Neural crest cell (in vitro differentiated cells): ENCODE measurements around the gene BRWD1. TPM values are rescaled to one million over a fixed set of nuclear protein-coding genes. Genes with fewer than 3 reads are reported as not detected.

Source experiments
- DNase-seq: peaks from one replicate; pipeline ENCODE4 v3.0.0; 2021; ENCODE audit warnings: low read depth, mixed read lengths, low spot score
- H3K27ac Mint-ChIP-seq: one replicate; pipeline ENCODE4 v1.8.0; 2021; ENCODE audit warnings: mild to moderate bottlenecking, mixed read lengths; ENCODE audit not compliant: unreplicated experiment
- H3K27me3 Mint-ChIP-seq: 2 replicates; pipeline ENCODE4 v1.8.0; 2021; ENCODE audit warnings: low read depth, mild to moderate bottlenecking, mixed read lengths
- H3K36me3 Mint-ChIP-seq: 2 replicates; pipeline ENCODE4 v1.8.0; 2021; ENCODE audit warnings: low read depth, mild to moderate bottlenecking, mixed read lengths
- H3K4me1 Mint-ChIP-seq: 2 replicates; pipeline ENCODE4 v1.8.0; 2021; ENCODE audit warnings: mixed read lengths
- H3K4me3 Mint-ChIP-seq: one replicate; pipeline ENCODE4 v1.8.0; 2021; ENCODE audit warnings: mild to moderate bottlenecking, mixed read lengths
- H3K9me3 Mint-ChIP-seq: 2 replicates; pipeline ENCODE4 v1.8.0; 2021; ENCODE audit warnings: mixed read lengths
- total RNA-seq: library from RNA; stranded (reverse); gene quantifications from 2 replicates; pipeline ENCODE4 v1.2.1, GENCODE V29; 2021
- TF ChIP-seq, protein P1 (sequence below): fragments of 200-600 bp; sonication (generic); conservative IDR thresholded peaks from 2 replicates; pipeline ENCODE4 v1.5.0; 2021; ENCODE audit warnings: antibody characterized with exemption, mild to moderate bottlenecking

BRWD1 gene
- total RNA-seq, 1 donor from 2014 or later: 38.4 TPM

- H3K4me1 Mint-ChIP-seq: no peaks in the 10 kb centered on the region
- peaks cover 11% of the 10 kb centered on the region for H3K9me3 Mint-ChIP-seq
- no peak overlapping the region for H3K27ac Mint-ChIP-seq
- H3K4me3 Mint-ChIP-seq: no peak overlapping the region
- TF ChIP-seq, protein P1, sequence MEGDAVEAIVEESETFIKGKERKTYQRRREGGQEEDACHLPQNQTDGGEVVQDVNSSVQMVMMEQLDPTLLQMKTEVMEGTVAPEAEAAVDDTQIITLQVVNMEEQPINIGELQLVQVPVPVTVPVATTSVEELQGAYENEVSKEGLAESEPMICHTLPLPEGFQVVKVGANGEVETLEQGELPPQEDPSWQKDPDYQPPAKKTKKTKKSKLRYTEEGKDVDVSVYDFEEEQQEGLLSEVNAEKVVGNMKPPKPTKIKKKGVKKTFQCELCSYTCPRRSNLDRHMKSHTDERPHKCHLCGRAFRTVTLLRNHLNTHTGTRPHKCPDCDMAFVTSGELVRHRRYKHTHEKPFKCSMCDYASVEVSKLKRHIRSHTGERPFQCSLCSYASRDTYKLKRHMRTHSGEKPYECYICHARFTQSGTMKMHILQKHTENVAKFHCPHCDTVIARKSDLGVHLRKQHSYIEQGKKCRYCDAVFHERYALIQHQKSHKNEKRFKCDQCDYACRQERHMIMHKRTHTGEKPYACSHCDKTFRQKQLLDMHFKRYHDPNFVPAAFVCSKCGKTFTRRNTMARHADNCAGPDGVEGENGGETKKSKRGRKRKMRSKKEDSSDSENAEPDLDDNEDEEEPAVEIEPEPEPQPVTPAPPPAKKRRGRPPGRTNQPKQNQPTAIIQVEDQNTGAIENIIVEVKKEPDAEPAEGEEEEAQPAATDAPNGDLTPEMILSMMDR: no peak
- H3K27me3 Mint-ChIP-seq: no peaks in the 10 kb centered on the region
- DNase-seq: no peak
- H3K36me3 Mint-ChIP-seq: peaks cover 37% of the 10 kb centered on the region
Measured at GRCh38 chr21:39300587-39300986, 12.8 kb downstream of the BRWD1 start.

DNA sequence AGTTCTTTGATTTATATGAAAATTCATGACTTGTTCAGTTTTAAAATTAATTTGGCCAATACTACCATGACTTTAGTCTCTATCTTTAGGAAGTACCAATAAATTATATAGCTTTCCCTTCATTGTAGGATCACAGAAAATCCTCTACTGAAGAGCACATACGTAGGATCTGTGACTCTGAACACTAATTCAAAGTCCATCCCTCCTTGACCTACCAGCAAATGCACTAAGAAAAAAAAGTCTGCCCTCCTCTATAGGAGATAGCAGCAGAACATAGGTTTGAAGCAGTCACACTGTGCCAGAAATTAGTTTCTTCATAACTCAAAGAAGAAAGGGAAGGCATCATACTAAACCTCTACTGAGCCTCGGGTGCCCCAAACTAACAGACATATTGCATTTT is 16.5 kb downstream of the BRWD1 start:
- H3K4me3 Mint-ChIP-seq: no peak overlapping the region
- no peaks in the 10 kb centered on the region for H3K27me3 Mint-ChIP-seq
- DNase-seq: no peak
- H3K9me3 Mint-ChIP-seq: peaks cover 11% of the 10 kb centered on the region
- TF ChIP-seq, protein P1: no peak
- H3K36me3 Mint-ChIP-seq: peaks cover 47% of the 10 kb centered on the region
- H3K27ac Mint-ChIP-seq: no peak overlapping the region
- H3K4me1 Mint-ChIP-seq: no peaks in the 10 kb centered on the region

GRCh38 chr21:39288987-39289386 is 24.4 kb downstream of the BRWD1 start:
- TF ChIP-seq, protein P1: no peak
- Mint-ChIP-seq H3K9me3 (peaks cover 6% of the 10 kb centered on the region), H3K27me3 (no peaks in the 10 kb centered on the region), H3K4me3 (no peak overlapping the region), H3K4me1 (no peaks in the 10 kb centered on the region), H3K36me3 (peaks cover 62% of the 10 kb centered on the region), H3K27ac (no peak overlapping the region)
- no peak for DNase-seq

GRCh38 chr21:39282911-39283310 is 30.5 kb downstream of the BRWD1 start:
- Mint-ChIP-seq H3K27me3 (no peaks in the 10 kb centered on the region), H3K4me3 (no peak overlapping the region), H3K4me1 (no peaks in the 10 kb centered on the region), H3K27ac (no peak overlapping the region), H3K36me3 (peaks cover 16% of the 10 kb centered on the region), H3K9me3 (no peaks in the 10 kb centered on the region)
- no peak for DNase-seq
- TF ChIP-seq, protein P1: no peak

GRCh38 chr21:39281853-39282252 is 31.6 kb downstream of the BRWD1 start:
- TF ChIP-seq, protein P1: no peak
- Mint-ChIP-seq H3K4me3 (no peak overlapping the region), H3K27ac (no peak overlapping the region), H3K4me1 (no peaks in the 10 kb centered on the region), H3K9me3 (no peaks in the 10 kb centered on the region), H3K36me3 (peaks cover 9% of the 10 kb centered on the region), H3K27me3 (no peaks in the 10 kb centered on the region)
- DNase-seq: no peak

DNA sequence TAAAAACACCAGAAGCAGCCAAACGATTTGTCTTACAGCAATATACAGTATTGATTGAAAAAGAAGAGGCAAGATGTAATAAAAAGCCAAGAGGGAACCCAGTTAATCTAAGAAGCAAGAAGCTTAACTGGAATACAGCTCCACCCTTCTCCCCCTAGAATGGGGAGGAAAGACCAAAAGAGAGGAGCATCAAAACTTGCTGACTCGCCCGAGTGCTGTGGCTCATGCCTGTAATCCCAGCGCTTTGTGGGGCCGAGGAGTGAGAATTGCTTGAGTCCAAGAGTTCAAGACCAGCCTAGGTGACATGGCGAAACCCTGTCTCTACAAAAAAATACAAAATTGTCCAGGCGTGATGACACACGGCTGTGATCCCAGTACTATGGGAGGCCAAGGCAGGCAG is 32.2 kb downstream of the BRWD1 start:
- Mint-ChIP-seq H3K4me1 (no peaks in the 10 kb centered on the region), H3K36me3 (peaks cover 9% of the 10 kb centered on the region), H3K27ac (no peak overlapping the region), H3K4me3 (no peak overlapping the region), H3K27me3 (no peaks in the 10 kb centered on the region), H3K9me3 (no peaks in the 10 kb centered on the region)
- no peak for DNase-seq
- TF ChIP-seq, protein P1: no peak
